Ishikawa (cell line): ENCODE data around the gene SPECC1.

Source experiments
- CEBPB ChIP-seq: IDR thresholded peaks from 2 replicates; pipeline ENCODE4 v1.6.1; 2012
- EP300 ChIP-seq: IDR thresholded peaks from 2 replicates; pipeline ENCODE4 v1.6.1; 2012; ENCODE audit warnings: borderline replicate concordance
- FOXM1 ChIP-seq: IDR thresholded peaks from 2 replicates; pipeline ENCODE4 v1.6.1; 2012; ENCODE audit warnings: low read depth, borderline replicate concordance
- NFIC ChIP-seq: IDR thresholded peaks from 2 replicates; pipeline ENCODE4 v1.6.1; 2012
- RAD21 ChIP-seq: IDR thresholded peaks from 2 replicates; pipeline ENCODE4 v1.6.1; 2012; ENCODE audit warnings: low read depth
- TAF1 ChIP-seq: IDR thresholded peaks from 2 replicates; pipeline ENCODE4 v1.6.1; 2012; ENCODE audit warnings: low read depth, mild to moderate bottlenecking

GRCh38 chr17:20153231-20153630 is 144.1 kb downstream of the SPECC1 start:
- TF ChIP-seq RAD21 (no peak), TAF1 (no peak), CEBPB (no peak), NFIC (no peak), FOXM1 (no peak), EP300 (no peak)
